OCI-M1 (cell line): ENCODE results near the gene IRX2.

ENCODE experiments used
- DNase-seq: peaks from one replicate; lab custom pipeline; 2025; lab: John Stamatoyannopoulos, UW

Gene IRX2

GRCh38 chr5:2756211-2757152 is 5.0 kb upstream of the IRX2 start:
- no peak for DNase-seq

GRCh38 chr5:2755681-2756171 is 4.2 kb upstream of the IRX2 start:
- DNase-seq, result no peak

- DNase-seq, result no peak
These were observed 3.7 kb upstream of the IRX2 start for GRCh38 chr5:2755076-2755680.

- no peak for DNase-seq
These were observed 3.2 kb upstream of the IRX2 start for GRCh38 chr5:2754581-2755075.

GRCh38 chr5:2753452-2754420 is 2.3 kb upstream of the IRX2 start:
- DNase-seq, result no peak

DNA sequence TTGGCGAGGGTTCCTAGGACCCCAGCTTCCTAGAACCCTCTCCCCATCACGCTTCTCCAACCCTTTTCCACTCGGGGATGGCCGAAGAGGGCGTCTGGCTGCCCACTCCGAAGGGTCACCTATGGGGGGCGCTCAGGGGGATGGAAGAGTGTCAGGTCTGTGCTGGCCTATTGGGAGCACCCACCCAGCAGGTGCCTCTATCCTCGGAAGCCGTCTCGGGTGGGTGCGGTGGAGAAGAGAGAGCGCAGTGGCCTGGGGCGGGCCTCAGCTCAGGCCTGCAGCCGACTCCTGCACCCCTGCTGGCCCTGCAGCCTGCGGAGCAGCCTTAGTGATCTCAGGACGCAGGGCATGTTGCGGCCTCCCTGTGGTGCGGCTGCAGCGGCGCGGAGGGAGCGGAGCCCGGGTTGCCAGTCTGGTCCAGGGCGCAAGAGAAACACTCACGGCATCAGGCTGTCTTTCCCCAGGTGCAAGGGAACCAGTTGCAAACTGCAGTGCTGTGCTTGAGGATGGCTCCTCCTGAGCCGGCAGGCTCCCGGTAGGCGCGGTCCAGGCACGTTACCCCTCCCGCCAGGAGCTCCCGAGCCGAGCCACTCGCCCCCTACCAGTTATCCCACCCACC is 1.5 kb upstream of the IRX2 start:
- DNase-seq, result no peak

DNA sequence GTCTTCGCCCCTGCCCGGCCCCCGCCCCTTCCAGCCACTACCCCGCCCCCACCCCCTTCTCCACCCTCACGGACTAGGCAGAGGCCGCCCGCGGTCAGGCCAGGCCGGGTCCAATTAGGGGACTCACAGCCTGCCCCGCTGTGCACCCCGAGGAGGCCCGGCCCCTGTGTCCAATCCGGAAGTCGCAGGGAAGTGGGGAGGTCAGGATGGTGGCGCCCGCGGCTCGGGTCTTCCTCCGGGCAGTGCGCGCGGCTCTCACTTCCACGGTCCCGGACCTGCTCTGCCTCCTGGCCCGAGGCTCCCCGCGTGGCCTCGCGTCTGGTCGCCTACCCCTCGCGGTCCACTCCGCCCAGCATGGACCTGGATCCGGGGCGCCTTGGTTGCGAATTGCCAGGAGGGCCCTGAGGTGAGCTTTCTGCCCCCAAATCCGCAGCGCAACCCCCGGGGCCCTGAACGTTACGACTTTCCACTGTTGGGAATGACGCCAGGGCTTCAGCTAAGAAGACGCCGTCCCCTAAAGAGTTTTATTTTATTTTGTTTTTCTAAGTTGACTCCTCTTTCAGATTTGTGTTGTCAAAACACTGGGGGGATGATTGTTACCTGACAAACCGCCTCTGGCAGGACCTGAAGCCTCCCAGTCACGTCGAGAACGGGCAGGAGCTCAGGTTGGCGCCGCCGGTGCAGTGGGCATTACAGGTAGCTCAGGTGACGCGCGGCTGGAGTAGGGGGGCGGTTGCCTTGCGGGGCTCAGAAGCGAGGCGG is 763 bp upstream of the IRX2 start:
- DNase-seq, result no peak

DNA sequence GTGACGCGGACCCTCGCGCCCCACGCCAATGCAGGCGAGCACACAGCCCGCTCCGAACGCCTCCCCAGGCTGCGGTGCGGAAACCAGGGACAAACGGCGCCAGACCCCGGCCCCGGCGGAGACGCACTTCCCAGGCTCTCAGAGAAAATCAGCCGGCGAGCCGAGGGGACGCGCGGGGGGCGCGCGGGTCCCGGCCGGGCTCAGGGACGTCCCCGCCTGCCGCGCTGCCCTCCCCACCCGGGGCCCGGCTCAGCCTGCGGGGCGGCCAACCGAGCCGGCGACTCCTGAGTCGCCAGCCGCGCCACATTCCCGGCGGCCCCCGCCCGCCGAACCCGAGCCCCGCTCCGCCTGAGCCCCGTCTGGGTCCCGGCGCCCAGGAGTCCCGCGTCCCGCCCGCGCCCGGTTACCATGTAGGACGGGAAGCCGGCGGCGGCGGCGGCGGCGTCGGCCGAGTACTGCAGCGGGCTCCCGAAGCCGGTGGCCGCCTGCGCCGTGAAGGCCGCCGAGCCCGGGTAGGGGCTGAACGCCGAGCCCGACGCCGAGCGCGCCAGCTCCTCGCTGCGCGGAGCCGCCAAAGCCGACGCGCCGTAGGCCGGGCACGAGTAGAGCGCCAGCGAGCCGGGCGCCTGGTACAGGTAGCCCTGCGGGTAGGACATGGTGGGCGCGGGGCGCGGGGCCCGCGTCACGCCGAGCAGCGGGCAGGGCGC is 566 bp downstream of the IRX2 start:
- no peak for DNase-seq

DNA sequence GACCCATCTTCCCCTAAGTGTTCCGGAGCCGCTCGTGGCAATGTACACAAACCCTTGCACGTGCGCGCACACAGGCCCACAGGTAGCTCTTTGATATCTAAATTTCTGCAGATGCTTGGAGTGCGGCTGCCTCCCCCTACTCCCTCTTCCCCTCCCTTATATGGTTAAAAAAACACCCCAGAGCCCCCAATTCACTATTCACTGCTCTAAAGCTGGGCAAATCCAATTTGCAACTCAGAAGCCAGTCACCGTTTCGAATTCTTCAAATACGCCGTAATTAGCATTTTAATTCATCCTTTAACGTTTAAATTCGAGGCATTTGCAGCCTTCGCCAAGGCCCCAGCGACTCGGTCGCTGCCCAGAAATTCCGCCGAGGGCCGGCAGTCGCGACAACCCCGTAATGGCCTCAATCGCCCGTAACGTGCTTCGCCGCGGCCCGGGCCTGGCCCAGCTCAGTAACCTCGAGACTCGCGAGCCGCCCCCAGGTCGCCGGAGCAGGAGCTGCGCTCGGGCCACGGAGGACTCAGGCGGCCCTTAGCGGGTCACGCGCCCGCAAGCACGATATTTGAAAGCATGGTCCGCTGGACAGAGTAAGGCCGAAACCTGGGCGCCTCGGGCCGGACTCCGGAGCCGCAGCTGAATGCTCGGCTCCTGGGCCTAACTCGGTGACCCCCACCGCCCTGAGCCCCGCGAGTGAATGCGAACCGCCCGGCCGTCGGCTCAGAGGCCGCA is 1.3 kb downstream of the IRX2 start:
- no peak for DNase-seq

GRCh38 chr5:2749514-2750025 is 1.9 kb downstream of the IRX2 start:
- no peak for DNase-seq

DNA sequence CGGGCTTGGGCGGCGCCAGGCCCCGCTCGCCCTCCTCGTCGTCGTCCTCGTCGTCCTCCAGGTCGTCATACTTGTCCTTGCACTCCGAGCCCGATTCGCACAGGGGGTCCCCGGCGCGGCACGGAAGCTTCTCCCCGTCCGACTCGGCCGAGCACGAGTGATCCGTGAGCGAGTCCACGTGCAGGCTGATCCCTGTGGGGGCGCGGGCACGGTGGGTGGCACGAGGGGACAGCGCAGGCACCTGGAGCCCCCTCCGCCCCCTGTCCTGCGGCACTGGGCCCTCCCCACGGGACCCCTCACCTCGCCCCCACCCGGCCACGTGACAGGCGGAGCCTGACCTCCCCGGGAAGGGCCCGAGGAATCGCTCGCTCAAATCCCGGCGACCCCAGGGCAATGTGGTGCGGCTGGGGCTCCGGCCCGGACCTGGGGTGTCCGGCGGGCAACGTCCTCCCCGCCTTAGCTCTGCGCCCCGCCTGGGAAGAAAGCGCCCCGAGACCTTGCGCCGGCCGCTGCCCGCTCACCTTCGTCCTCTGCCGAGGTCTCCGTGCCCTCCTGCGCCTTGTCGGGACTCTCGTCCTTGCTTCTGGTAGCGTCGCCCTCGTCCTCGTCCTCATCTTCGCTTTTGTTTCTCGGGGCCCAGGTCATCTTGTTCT is 2.5 kb downstream of the IRX2 start:
- DNase-seq, result no peak

DNA sequence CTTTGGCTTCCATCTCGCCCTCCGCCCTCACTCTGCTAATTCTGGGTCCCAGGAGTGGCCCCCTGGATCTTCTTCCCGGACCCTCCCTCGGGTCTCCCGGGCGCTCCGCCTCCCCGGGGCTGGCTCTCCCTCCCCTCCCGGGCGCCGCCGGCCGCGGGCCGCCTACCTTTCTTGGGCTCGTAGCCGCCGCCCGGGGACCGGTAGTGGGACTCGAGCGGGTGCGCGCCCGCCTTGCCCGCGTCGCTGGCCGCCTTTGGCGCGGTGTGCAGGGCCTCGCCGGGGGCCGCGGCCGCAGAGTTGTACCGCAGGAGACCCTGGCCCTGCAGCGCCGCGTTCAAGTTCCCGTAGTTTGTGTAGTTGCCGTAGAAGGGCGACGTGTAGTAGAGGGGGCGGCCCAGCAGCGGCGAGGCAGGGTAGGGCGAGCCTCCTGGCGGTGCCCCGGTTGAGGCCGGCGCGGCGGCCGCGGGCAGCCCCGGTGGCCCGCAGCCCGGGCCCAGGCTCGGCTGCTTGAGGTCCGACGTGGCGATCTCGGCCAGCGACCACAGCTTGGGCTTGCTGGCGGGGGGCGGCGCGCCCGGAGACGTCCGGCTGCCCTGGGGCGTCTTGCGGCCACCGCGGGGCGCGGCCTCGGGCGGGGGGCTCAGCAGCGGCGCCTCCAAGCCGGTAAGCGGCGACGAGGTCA is 3.2 kb downstream of the IRX2 start:
- no peak for DNase-seq

DNA sequence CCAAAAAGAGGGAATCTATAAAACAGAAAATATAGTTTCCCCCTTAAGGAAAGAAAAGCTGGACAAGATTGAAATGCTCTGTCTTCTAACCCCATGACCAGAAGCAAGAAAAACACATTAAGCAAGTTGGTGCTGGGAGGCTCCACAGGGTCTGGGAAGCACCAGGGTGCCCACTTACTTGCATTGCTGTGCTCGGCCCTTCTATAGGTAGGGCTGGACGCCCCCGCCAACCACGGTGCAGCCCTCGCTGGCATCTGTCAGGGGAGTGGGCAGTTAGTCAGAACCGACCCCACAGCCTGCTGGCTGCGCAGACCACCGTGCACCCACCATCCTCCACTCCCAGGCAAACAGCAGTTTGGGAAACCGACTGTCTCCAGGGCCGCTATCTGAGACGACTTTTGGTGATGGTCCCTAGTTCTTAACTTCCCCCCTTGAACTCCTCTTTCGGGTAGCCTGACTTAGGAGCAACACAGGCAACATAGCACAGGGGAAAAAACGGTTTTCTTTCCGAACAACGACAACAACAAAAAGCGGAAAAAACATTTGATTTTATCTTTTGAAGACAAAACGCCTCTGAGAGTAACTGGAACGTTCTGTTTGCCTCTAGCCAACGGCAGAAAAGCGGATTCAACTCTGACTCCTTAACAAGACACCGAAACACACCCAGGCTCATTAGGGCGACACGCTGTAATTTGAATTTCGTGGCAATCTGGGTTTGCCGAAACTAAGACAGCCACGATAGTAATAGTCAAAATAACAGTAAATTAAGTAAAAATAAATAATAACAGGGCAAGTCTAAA is 3.9 kb downstream of the IRX2 start:
- no peak for DNase-seq

DNA sequence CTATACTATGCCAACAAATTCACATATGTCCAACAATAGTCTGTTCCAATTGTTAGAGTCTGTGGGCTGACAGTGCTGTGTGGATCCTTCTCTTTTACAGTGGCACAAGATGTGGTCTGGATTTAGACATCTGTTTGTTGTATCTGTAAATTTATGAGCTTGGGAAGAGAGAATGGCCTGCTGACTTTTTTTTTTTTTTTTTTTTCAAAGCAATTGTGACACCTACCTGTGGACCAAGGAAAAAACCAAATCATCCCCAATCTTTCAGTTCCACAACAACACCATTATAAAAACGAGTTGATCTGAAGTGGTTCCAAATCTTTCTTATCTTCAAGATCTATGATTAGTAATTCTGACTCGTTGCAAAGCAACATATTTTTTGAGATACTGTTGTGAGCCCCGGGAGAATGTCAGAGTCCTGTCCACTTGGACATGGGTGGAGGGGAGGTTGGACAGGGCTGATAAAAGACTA is 4.9 kb downstream of the IRX2 start:
- DNase-seq, result no peak

- no peak for DNase-seq
These were observed 7.0 kb downstream of the IRX2 start for GRCh38 chr5:2744485-2744884.

- DNase-seq, result no peak
These were observed 8.4 kb downstream of the IRX2 start for GRCh38 chr5:2742921-2743679.
